GM18511 (cell line): ENCODE measurements around the gene DAAM2.

Experiments
- ATAC-seq: cut with Tn5 transposase; IDR thresholded peaks from one replicate; pipeline ENCODE4 v1.9.1; 2021; ENCODE audit warnings: mild to moderate bottlenecking, moderate library complexity; ENCODE audit not compliant: unreplicated experiment

DAAM2 gene

DNA sequence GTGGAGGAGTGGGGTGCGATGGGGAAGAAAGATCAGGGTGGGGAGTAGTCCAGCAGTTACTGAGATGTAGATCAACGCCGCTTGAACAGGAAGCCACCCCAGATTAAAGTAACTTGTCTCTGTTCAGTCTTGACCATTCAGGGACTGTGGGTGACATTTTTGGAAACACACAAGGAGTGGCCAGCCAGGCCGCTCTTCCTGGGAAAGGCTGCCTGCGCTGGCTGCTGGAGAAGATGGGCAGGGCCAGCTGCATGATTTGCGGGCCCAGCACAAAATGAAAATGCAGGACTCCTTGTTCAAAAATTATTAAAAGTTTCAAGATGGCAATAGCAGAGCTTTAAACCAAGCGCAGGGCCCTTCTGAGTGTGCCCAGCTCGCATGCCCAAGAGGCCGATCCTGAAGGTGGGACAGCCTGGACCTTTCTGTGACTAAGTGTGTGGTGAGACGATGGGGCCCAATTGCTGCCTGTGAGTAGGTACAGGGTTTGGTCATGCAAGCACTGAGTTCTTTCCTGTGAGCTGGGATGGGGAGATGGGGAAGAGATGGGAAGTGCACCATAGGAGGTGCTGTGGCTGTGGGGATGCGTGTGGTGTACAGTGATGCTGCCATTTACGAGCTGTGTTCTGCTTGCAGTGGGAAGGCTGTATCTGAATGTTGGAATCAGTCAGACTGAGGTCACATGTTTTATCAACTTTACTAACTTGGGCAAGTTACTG is 51.3 kb downstream of the DAAM2 start:
- no peak for ATAC-seq

DNA sequence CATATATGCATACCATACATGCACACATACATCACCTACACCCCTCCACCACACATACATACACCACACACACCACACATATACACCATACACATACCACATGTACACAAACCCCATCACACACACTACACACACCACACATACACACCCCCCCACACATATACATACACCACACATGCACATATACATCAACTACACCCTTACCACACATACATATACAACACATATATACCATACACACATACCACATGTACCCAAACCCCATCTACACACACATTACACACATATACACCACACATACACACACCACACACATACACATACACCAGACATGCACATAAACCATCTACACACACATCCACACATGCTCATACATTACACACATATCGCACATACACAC is 52.7 kb downstream of the DAAM2 start:
- no peak for ATAC-seq

DNA sequence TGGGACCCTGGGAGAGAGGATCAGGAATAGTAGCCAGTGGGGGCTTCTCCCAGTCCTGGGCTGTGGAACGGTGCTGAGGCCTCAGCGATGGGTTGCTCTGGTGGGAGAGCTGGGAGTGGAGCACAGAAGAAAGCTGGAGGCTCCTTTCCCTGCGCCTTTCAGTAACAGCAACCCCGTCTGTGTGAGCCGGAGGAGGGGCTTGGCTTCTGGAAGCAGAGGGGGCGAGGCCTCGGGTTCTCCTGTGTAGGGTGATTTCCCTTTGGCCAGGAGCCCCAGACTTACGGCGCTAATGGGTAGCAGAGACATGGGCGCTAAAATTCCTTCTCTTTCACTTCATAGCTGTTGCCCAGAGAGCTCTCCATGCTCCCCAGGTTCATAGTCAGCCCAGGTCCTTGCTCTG is 55.0 kb downstream of the DAAM2 start:
- ATAC-seq = no peak

DNA sequence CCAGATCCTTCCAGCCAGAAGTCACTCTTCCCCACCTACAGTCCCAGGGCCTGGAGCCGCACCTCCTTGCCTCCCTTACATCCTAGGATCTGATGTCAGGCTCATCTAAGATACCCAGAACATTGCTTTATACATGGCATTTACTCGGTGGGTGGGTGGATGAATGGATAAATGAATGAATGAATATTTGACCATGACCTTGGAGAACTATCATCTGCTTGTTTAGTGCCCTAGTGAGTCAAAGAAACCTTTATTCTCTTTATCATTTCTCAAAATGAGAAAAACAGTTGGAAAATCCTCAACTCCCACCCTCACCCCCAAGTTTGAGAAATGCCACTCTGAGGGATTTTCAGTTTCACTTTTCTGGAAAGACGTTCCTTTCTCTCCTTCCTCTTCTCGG is 56.0 kb downstream of the DAAM2 start:
- no peak for ATAC-seq

DNA sequence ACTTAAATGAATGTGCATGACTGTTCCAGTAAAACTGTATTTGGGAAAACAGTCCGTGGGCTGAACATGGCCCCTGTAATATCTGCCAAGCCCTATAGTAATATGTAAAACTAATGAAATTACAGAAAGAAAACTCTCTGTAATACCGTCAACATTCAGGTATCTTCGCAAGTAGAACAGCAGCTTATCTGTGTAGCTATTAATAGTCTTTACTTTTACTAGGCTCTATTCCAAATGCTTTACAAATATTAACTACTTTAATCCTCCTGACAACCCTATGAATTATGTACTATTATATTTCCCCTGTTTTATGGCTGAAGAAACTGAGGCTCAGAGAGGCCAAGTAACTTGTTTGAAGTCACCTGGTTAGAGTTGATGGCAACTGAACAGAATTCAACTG is 57.1 kb downstream of the DAAM2 start:
- ATAC-seq = no peak

DNA sequence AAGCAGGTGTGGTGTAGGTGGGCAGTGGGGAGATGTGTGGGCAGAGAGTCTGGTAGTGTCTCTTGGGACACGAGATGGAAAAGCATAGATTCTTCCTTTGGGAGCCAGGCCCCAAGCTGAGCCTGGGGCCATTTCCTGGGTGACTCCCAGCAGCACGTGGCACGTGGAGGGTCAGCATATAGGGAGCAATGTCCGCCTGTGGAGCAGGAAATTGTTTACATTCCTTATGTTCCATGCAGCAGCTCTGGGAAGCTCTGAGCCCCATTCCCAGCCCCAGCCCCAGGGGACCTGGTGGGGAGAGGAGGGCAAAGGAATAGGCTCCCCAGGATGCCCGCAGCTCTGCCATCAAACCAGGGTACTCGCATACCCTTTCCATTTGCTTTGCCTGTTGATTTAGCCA is 57.6 kb downstream of the DAAM2 start:
- ATAC-seq = no peak

DNA sequence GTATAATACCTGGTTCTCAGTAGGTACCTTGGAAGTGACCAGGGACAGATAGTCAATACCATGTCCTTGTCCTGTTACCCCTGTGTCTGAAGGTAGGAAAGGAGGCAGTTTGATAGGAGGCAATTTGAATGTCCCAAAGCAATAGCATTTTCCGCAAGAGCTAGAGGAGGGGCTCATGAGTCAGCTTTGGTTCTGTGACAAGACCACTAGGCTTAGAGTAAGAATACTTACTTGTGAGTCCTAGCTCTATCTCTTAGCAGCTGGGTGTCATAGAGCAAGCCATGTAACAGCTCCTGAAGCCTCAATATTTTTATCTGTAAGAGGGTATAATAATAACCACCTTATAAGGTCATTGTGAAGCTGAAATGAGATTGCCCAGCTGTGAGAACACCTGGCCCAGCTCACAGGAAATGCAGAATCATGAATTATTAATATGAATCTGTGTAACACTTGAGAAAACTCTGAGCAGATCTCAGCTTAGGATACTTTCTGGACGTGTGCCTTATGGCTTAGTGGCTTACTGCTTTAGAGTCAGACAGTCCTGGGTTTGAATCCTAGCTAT is 58.6 kb downstream of the DAAM2 start:
- no peak for ATAC-seq

DNA sequence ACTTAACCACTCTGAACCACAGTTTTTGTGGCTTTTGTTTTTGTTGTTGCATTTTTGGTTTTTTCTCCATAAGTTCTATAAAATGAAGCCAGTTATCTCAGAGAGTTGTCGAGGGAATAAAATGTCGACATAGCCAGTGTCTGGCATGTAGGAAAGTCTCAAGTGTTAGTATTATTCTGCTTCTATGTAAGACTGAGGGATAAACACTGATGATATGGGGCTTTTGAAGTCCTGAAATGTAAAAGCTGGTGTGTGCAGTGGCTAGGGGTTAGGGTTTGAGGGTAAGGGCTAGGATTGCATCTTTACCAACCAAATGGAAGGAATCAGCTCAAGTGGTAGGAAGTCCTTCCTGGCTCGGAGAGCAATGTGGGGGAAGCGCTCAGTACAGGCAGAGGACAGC is 59.2 kb downstream of the DAAM2 start:
- no peak for ATAC-seq

DNA sequence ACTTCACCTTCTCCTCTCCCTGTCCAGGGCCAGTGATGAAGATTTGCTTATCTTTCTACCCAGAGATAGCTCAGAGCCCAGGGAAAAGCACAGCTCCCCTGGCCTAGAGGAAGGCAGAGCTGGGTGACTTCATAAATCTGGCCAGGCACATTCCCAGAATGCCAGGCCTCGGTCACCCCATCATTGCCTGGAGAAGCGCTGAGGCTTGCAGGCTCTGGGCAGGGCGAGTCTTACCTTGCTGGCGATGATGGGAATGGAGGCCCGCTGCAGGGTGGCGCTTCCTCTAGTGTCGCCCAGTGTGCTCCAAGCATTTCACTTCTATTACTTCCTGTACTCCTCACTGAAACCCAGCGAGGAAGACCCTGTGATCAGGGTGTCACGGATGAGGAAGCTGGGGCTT is 60.1 kb downstream of the DAAM2 start:
- ATAC-seq = no peak

DNA sequence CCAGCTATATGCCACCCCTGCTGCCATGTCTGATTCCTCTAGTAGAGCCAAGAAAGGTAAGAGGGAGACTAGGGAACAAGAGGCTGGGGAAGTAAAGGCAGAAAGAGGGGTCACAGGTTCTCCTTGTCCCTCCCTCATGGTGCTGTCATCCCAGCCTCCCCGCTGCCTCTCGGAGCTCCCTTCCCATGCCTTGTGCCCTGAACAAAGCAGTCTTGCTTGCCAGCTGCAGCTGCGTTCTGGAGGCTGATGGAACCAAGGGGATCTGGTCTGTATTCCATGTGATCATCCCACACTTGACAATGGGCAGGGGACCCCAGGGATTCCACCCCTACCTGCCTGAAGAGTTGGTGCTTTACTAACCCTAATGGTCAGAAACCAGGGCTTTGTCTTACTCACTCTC is 61.4 kb downstream of the DAAM2 start:
- ATAC-seq = no peak

DNA sequence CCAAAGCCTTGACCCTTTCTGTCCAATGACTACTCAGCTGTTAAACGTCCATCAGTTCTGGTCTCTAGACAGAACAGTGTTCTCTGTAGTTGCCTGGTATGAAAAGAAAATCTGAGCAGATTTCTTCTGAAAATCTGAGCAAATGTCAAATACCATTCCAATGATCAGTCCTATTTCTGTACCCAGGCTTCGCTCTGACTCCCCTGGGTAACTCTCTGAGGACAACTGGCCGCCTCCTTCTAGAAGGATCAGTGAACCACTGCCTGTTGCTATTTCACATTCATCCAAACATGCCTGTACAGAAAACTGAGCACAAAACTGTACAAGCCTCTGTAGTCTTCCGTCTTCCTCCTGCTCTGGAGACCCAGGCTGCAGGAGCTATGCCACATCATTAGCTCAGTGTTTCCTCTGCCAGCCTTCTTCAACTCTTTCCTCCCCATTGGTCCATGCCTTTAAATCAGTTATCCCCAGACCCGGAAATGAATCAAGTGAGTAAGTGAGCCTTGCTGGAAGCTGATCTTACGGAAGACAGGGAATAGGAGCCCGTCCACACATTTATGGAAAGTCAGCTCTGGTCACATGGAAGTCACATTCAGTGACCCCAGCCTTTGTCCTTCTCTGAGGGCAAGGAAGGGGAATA is 63.3 kb downstream of the DAAM2 start:
- ATAC-seq = no peak

DNA sequence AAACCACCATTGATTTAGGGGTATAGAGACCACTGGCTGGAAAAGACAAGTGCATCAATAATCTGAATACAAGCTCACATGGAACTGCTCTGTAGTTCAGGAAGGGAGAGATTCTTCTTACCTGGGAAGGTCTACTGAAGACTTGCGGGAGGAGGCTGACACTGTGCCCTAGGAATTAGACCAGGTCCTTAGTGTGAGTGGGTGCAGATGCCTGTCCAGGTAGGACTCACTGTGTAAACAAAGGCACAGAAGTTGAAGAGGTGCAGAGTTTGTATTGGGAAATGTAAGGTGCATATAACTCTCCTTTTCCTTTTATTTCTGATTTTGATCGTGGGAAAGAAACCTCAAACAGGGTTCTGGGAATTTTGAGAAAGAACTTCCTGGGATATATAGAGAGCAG is 66.8 kb downstream of the DAAM2 start:
- ATAC-seq = no peak

DNA sequence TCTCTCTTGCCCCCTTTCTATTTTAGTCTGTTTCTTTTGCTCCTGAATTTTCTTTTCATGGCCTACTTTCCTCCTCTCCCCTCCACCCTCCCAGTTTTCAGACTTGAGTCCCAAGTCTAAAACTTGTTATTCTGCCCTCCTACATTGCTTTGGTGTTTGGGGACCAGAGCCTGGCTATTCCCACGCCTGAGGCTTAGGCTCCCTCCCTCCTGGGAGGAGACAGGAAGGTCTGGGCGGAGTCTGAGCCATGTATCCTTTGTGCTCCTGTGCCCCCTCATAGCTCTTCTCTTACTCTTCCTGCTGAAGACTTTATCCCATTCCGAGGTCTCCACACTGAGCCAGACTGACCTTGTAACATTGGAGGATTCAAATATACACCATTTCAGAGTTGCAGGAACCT is 69.5 kb downstream of the DAAM2 start:
- no peak for ATAC-seq

DNA sequence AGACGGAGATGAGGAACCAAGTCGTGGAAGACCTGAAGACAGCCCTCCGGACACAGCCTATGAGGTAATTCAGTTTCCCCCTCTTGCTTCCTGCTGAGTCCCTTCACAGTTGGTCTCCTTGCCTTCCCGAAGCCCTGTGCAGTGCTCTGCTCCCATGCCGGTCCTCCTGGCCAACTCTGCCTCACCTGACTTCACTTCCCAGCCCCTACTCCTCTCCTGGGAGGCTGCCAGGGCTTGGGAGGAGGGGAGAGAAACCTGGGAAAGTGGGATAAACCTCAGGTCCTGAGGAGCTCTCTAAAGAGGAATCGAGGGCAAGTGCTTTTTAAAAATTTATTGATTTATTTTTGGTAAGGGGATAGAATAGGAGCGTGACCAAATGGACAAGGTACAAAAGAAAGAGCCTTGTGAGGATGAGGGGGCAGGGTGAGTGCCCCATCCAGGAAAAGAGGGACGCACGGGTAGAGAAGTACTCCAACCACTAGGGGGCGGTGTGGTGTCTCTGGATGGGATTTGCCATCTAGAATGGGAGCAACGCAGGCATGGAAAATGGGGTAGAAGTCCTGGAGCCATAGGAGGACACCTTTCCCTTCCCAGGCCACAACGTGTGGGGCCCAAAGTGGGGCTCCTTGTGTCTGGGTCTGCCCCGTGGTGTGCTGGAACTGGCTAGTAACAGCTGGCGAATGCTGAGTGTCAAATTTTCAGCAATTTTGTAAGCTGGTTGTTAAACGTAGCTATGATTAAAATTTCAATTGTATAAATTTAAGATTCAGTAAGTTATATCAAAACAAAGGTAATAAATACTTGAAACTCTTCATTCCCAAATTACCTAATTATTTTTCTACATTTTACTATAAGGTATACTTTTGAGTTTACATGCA is 73.1 kb downstream of the DAAM2 start:
- ATAC-seq = no peak

DNA sequence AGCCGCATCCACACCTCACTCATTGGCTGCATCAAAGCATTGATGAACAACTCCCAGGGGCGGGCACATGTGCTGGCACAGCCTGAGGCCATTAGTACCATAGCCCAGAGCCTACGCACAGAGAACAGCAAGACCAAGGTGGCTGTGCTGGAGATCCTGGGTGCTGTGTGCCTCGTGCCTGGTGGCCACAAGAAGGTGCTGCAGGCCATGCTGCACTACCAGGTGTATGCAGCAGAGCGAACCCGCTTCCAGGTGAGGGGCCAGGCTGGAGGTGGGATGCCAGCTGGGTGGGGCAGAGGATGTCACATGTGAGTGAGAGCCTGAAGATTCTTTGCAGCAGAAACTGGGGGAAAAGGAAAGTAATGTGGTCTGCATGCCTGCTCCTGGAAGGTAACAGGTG is 75.4 kb downstream of the DAAM2 start:
- no peak for ATAC-seq

DNA sequence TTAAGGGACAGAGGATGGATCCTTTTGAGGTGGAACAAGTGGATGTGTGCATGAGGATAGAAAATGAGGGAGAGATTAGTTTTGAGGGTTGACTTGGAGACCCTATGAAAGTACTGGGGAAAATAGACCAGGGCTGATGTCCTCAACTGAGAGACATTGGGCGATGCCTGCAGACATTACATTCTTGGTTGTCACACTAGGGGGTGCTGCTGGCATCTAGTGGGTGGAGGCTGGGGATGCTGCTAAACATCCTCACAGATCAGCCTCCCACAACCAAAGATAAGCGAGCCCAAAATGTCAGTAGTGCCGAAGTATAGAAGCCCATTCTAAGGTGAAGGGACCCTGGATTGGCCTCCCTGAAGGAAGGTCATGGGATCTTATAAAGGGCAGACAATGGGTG is 78.8 kb downstream of the DAAM2 start:
- ATAC-seq = no peak

DNA sequence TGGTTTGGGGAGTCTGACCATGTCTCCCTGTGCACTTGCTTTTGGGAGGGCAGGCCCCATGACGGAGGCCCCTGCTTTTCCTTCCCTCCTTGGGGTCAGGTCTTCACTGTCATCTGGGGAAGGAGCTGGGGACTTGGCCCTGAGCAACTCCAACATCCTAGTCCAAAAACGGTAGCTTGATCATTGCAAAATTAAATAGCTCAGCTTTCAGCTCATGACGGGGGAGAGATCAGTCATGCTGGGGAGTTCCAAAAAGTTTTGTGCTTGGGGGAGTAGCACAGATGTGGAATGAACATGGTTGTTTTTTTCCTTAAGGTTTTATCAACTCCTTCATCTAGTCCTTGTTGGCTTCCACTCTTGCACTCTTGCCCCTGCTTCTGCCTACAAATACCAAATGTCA is 81.3 kb downstream of the DAAM2 start:
- no peak for ATAC-seq

DNA sequence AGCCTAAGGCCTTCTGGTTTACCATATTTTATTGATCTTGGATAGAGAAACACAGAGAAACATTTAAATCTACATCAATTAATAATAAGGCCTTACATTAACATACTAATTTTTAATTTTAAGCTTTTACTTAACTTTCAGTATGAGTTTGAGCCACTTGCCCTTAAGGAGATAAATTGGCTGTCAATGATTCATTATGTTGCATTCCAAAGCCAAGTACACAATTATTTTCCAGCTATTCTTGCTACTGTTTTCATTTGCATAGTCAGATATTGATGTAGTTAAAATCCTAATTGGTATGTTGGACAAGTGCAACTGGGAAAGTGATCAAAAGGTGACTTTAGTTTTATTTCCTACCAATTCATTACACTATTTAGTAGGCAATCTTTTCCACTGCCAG is 83.9 kb downstream of the DAAM2 start:
- ATAC-seq = no peak

DNA sequence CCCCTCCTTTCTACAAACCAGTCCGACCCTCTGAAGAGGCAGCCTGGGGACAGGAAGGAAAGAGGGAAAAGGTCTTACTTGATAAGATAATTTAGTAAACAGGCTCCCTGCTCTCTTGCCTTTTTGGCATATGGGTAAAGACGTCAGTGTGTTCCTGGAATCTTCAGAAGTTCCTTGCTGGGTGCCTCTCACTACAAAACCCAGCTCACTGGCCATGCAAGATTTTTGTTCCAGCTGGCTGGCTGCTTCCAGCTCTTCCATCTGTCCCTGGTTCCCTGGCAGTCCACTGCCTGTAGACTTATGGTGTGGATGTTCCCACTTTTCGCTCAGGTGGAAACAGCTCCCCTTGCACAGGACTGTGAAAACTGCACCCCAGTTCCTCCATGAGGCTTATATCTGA is 84.7 kb downstream of the DAAM2 start:
- no peak for ATAC-seq

DNA sequence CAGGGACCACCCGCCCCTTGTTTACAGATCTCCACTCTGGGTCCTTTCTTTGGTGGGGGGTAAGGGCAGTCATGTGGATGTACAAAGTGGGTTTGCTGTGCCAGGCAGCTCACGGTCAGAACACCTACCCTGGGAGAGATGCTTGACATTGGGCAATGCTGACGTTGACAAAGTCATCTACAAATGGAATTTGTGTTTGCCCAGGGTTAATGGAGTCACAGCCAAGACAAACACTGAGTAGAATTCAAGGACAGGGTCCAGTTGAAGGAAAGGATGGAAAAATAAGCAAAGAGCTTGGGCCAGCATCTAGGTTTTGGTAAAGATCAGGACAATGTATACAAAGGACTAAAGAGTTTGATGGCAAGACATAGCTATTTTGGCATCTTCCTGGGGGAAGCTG is 87.4 kb downstream of the DAAM2 start:
- no peak for ATAC-seq

DNA sequence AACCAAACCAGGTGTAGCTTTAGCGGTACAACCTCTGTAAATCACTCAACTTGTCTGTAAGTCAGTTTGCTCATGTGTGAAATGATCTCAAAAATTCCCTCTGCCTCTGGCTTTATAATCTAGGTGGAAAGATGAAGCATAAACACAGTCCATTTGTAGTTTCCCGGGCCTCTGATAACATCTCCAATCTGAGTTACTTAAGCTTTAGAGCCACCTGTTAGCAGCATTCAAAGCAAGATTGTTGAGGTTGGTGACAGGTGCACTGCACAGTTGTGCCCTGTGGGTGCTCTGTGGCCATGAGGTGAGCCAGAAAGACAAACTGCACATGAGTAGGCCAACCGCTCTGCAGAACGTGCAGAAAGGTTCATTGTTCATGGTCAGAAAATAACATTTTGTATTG is 88.4 kb downstream of the DAAM2 start:
- no peak for ATAC-seq
